ENCODE results near the gene FCN3.

DNA sequence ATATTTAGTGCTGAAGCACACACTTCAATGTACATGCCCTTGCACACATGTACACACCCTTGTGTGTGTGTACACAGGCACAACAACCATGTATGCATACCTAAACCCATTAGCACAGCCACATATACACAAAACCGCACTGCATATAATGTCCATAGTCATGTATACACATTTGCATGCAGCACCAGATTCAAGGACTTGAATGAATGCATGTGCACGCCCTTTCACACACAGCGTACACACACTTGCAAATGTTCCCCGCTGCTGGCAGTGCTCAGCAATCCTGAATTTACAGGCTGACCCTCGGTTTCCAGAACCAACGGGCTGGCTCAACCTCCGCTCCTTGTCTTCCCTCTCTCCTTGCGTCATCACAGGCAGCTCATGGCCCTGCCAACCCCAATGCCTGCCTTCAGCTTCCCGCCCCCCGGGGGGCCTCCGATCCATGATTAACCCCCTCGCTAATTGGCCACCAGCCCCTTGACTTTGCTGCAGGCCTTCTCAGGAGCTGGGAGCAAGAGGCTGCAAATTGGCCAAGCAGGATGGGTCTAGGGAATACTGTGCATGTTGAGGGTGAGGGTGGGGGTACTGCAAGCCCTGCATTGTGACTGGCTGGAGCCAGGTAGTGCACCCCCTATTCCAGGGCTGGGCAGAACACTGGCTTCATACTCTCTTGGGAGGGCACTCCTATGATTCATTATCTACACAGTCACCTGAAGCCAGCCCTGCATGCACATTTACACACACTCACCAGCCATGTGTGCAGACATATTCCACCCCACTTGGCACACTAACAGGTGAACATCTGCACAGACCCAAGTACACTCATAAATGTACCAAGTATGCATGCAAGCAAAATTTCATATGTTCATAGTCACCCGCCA, 25.7 kb upstream of the FCN3 start:
- TF ChIP-seq POLR2AphosphoS5 (IDR thresholded peaks at IDR 0.05; ENCODE audit: low read depth, low read length) (no peak), SIN3A (IDR thresholded peaks at IDR 0.05; ENCODE audit: borderline replicate concordance, insufficient read depth, low read length) (no peak)
- TF ChIP-seq, protein P1, sequence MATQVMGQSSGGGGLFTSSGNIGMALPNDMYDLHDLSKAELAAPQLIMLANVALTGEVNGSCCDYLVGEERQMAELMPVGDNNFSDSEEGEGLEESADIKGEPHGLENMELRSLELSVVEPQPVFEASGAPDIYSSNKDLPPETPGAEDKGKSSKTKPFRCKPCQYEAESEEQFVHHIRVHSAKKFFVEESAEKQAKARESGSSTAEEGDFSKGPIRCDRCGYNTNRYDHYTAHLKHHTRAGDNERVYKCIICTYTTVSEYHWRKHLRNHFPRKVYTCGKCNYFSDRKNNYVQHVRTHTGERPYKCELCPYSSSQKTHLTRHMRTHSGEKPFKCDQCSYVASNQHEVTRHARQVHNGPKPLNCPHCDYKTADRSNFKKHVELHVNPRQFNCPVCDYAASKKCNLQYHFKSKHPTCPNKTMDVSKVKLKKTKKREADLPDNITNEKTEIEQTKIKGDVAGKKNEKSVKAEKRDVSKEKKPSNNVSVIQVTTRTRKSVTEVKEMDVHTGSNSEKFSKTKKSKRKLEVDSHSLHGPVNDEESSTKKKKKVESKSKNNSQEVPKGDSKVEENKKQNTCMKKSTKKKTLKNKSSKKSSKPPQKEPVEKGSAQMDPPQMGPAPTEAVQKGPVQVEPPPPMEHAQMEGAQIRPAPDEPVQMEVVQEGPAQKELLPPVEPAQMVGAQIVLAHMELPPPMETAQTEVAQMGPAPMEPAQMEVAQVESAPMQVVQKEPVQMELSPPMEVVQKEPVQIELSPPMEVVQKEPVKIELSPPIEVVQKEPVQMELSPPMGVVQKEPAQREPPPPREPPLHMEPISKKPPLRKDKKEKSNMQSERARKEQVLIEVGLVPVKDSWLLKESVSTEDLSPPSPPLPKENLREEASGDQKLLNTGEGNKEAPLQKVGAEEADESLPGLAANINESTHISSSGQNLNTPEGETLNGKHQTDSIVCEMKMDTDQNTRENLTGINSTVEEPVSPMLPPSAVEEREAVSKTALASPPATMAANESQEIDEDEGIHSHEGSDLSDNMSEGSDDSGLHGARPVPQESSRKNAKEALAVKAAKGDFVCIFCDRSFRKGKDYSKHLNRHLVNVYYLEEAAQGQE (IDR thresholded peaks at IDR 0.05; ENCODE audit: insufficient read depth in 1 of 2, low read depth in 2 of 2, low read length in 2 of 2): no peak

Measured in PFSK-1 (cell line).